NCI-H748 (cell line): ENCODE data around the gene ARSA.
A peak's percentile ranks its signal among the peaks of the same experiment; 100 is the strongest.
"Not testable (repeated sequence)": the region's sequence is repeated elsewhere in the genome, so short reads cannot be mapped to it uniquely, and the experiment has no call there.

ENCODE experiments used
- DNase-seq: peaks from one replicate; lab custom pipeline; 2025; ENCODE audit not compliant: unreplicated experiment; lab: John Stamatoyannopoulos, UW

ARSA gene

DNA sequence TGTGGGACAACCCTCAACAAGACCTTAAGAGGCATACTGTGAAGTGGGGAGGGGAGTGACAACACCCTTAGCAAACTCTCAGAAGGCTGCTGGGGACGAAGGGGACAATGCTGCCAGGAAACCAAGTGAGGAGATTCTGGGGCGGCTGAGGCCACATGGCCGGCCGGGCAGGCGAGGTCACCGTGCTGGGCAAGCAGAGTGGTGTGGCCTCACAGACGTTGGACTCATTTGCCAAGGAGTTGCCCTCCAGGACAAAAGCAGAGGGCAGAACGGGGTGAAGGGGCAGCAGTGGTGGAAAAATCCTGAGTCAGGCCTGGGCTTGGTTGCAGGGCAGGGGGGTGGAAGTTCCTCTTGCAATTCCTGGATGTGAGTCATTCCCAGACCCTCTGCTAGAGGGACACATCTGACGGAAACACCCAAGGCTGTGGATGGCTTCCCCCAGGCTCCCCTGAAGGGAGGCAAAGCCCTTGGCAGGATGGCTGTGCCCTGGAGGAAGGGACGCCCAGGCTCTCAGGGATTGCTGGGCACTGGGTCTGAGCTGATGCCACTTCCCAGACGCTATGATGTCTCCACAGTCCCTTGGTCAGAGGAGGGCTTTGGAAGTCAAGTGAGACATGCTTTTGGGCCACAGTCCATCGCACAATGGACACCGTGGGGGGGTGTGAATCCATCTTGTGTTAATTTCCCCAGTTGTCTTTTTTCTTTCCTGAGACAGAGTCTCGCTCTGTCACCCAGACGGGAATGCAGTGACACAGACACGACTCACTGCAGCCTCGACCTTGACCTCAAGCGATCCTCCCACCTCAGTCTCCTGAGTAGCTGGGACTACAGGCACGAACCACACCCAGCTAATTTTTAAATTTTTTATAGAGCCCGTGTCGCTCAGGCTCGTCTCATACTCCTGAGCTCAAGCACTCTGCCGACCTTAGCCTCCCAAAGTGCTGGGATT is 28.4 kb upstream of the ARSA start:
- no peak for DNase-seq

DNA sequence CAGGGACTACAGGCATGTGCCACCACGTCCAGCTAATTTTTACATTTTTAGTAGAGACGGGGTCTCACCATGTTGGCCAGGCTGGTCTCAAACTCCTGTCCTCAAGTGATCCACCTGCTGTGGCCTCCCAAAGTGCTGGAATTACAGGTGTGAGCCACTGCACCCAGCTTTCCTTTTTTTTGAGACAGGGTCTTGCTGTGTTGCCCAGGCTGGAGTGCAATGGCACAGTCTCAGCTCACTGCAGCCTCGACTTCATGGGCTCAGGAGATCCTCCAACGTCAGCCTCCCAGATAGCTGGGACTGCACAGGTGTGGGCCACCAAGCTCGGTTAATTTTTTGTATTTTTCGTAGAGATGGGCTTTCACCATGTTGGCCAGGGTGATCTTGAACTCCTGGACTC is 26.7 kb upstream of the ARSA start:
- DNase-seq = not testable (repeated sequence)

DNA sequence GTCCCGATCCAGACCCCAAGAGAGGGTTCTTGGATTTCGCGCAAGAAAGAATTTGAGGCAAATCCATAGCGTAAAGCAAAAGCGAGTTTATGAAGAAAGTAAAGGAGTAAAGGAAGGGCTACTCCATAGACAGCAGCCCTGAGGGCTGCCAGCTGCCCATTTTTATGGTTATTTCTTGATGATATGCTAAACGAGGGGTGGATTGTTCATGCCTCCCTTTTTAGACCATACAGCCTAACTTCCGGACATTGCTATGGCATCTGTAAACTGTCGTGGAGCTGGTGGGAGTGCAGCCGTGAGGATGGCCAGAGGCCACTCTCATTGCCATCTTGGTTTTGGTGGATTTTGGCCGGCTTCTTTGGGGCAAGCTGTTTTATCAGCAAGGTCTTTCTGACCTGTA is 25.3 kb upstream of the ARSA start:
- DNase-seq = no peak

DNA sequence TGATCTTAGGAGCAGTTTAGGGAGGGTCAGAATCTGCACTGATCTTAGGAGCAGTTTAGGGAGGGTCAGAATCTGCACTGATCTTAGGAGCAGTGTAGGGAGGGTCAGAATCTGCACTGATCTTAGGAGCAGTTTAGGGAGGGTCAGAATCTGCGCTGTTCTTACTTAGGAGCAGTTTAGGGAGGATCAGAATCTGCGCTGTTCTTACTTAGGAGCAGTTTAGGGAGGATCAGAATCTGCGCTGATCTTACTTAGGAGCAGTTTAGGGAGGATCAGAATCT is 15.8 kb upstream of the ARSA start:
- not testable (repeated sequence) for DNase-seq

DNA sequence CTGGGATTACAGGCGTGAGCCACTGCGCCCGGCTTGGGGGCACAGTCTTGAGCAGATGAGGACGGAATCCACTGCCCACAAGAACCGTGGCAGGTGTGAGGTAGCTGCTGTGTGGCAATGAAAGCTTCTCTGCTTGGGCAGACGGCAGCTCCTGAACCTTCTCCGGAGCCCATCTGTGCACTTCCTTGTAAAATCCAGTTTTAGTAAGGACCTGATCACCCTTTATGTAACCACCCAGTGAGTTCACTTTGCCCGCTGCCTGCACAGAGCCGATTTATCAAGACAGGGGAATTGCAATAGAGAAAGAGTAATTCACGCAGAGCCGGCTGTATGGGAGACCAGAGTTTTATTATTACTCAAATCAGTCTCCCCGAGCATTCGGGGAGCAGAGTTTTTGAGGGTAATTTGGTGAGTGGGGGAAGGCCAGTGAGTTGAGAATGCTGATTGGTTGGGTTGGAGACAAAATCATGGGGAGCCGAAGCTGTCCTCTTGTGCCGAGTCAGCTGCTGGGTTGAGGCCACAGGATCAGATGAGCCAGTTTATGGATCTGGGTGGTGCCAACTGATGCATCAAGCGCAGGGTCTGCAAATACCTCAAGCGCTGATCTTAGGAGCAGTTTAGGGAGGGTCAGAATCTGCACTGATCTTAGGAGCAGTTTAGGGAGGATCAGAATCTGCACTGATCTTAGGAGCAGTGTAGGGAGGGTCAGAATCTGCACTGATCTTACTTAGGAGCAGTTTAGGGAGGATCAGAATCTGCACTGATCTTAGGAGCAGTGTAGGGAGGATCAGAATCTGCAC is 15.3 kb upstream of the ARSA start:
- not testable (repeated sequence) for DNase-seq

DNA sequence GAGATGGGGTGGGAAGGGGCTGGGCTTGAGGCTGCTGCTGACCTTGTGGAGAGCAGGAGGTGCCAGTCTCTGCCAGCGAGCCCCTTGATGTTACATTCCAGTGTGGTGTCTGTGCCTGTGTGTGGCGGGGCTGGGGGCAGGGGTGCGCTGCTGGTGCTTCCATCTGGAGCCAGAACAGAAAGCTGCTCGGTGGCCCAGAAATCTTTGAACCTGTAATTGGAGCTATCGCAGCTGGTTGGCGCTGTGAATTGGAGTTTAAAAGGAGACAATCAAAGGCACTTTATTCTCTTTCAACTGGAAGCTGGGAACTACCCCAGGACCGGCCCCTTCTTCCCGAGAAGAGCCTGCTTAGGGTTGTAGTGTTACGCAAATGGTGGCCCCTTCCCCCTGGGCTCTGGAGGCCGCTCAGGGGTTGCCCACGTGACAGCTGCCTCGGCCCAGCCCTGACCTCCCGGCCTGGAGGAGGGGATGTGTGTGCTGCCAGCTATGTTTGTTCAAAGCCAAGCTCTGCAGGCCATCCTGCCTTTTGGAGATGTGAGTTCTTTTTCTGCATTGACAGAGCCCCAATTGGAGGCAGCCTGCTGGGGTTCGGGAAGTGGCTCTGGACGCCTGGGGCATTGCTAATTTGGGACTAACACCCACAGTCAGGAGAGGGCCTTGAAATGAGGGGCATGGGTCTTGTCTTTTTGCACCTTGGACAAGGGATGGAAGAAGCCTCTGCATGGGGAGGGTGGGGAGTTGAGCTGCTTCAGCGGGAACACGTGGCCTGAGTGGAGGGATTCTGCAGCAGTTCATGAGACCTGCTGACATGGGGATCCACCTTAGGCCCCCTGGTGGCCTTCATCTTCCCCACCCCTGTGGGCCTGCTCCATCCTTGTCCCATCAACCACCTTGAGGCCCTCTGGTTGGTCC is 14.0 kb upstream of the ARSA start:
- DNase-seq = peak; percentile 15

DNA sequence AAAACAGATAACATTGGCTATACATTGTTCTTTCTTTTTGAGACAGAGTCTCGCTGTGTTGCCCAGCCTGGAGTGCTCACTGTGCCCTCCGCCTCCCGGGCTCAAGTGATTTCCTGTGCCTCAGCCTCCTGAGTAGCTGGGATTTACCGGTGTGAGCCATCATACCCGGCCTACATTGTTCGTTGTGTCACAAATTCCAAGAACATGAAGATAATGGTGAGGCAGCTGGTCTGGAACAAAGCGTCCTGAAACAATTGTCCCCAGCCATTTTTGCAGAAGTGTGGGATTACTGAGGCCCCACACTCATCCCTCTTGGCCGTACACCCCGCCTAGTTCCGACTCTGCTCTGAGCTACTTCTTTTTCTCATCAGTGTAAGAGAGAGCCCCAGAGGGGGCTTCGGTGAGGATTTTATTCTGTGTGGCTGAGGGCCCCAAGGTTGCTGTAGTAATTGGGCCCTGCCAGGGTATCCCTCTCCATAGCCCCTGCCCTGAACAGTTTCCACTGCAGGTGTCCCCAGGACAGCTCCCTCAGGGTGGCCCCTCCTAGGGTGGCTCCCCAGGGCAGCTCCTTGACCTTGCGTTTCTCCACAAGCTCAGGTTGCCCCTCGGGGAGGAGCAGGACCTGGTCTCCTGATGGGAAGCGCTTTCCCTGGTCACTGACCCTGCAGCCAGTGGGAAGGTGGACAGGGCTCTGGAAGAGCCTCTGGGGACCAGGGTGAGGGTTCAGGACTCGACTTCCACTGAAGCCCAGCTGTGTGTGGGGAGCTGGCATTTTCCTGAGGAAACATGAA is 13.1 kb upstream of the ARSA start:
- no peak for DNase-seq

DNA sequence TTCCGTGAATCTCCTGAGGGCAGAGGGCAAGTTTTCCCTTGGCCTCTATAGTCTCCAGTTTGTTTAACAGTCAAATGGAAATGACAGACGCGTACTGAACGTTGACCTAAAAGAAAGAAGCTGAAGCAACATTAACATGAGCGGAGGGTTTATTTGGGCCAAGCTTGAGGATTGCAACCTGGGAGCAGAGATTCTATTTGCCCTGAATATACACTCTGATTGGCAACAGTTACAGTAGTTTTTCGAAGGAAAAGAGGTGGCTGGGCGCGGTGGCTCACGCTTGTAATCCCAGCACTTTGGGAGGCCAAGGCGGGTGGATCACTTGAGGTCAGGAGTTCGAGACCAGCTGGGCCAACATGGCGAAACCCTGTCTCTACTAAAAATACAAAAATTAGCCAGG is 12.3 kb upstream of the ARSA start:
- DNase-seq = not testable (repeated sequence)

DNA sequence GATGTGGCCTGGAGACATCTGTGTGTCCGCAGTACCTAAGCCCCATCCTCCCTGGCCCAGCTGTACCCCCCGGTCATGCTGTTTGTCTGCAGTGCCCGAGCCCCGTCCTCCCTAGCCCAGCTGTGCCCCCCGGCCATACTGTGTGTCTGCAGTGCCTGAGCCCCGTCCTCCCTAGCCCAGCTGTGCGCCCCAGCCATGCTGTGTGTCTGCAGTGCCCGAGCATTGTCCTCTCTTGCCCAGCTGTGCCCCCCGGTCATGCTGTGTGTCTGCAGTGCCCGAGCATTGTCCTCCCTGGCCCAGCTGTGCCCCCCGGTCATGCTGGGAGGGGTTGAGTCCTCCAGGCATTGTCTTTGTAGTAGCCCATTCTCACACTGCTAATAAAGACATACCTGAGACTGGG is 7.6 kb upstream of the ARSA start:
- DNase-seq = no peak

DNA sequence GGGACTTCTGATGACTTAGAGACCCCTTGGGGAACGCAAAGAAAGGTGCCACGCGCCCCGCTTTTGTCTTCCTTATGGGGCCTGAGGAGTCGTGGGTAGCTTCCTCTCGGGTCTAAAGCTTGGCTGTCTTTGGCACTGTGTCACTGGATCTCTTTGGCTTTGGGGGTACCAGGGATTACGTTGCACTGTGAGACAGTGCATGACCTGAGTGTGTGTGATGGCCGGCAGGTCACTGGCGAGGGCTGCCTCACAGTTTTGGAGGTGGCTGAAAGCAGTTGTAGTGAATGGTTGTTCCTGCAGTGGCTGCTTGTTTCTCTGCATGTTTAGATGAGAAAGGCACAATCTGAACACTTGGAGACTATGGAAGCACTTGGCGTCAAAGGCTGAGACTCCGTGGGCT is 5.8 kb upstream of the ARSA start:
- DNase-seq = no peak

DNA sequence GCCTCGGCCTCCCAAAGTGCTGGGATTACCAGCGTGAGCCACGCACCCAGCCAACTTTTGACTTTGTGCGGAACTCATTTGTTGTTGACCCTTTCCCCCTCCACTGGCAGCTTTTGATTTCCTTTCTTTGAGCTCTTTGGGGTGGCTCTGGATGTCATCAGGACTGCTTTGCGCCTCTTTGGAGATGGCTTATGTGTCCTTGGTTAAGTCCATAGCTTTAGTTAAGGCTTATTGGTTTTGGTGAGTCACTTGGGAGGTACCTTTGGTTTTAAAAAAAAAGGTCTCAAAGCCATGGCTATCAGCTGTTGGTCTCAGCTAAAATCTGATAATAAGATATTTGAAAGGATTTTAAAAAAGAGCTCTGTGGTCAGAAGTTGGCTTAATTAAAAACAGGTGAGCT is 5.1 kb upstream of the ARSA start:
- DNase-seq = no peak

DNA sequence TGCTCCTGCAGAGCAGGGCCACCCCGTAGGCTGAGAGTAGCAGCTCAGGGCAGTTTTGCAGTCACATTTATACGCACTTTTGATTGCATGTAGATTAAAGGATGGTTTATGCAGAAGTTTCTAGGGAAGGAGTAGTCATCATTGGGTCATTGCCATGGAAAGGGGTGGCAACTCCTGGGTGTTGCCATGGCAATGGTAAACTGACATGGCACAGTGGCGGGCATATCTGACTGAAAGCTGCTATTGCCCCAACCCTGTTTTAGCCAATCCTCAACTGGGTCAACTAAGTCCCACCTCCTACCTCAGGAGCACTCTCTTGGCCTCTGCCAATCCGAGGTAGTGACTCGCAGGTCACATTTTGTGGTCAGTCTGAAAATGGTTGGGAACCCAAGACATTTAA is 2.4 kb upstream of the ARSA start:
- no peak for DNase-seq

DNA sequence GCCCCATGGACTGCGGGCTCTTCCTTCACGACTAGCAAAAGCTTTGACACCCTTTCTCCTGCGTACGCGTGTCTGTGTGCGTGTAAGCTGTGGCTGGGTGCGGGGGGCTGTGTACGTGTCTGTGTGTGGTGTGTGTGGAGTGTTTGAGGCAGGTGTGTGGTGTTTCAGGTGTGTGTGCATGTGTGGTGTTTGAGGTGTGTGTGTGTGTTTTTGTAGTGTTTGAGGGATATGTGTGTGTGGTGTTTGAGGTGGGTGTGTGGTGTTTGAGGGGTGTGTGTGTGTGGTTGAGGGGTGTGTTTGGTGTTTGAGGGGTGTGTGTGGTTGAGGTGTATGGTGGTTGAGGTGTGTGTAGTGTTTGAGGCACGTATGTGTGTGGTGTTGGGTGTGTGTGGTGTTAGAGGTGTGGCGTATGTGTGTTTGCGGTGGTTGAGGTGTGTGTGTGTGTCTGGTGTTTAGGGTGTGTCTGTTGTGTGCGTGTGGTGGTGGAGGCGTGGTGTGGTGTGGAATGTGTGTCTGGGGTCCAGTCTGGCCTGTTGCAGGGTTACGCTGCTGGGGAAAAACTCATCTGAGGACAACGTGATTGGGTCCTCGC is 687 bp upstream of the ARSA start:
- DNase-seq = no peak

DNA sequence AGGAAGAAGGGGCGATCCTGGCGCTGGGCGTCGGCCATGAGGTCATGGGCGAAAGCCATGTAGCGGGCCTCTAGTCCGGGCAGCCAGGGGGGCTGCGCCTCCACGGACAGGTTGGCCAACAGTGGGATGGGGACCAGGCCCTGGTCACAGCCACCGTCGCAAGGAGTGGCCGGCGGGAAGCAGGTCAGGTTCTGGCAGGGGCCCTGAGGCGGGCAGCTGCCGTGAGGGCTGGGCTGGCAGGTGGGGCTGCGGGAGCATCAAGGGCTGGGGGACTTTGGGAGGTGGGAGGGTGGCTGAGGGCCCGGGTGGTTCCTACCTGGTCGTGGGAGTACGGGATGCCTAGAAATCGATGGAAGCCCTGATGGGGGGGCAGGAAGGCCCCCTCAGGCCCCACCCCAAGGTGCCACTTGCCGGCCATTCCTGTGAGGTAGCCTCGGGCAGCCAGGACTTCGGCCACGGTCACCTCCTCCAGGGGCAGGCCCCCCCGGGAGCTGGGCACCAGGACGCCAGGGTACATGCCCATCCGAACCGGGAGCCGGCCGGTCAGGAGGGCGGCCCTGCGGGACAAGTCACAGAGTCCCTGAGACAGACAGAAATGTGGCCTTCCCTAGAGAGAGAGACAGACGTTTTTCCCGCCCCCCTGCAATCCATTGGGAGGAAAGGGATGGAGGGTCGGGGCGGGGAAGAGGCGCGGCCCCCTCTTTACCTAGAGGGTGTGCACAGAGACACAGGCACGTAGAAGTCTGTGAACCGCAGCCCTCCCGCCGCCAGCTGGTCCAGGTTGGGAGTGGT is 906 bp downstream of the ARSA start:
- peak; percentile 37 for DNase-seq

DNA sequence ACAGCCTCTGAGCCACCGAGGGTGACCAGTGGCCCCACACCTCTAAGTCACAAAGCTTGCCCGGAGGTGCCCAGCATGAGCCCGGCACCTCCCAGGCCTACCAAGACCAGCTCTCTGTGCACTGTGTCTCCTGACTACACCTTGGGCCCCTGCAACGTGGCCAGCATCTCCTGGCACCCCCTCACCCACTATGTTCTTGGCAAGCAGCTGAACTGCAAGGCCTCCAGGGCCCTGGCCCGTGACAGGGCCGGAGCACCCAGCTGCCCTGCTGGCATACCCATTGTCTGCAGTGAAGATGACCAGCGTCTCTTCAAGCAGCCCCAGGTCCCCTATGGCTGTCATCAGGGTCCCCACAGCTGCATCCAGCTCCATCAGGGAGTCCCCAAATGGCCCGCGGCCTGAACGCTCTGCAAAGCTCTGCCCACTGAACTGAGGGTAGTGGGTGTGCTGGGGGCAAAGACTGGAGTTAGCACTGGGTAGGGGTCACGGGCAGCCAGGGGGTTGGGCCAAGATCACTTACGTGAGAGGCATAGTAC is 1.6 kb downstream of the ARSA start:
- DNase-seq = no peak

DNA sequence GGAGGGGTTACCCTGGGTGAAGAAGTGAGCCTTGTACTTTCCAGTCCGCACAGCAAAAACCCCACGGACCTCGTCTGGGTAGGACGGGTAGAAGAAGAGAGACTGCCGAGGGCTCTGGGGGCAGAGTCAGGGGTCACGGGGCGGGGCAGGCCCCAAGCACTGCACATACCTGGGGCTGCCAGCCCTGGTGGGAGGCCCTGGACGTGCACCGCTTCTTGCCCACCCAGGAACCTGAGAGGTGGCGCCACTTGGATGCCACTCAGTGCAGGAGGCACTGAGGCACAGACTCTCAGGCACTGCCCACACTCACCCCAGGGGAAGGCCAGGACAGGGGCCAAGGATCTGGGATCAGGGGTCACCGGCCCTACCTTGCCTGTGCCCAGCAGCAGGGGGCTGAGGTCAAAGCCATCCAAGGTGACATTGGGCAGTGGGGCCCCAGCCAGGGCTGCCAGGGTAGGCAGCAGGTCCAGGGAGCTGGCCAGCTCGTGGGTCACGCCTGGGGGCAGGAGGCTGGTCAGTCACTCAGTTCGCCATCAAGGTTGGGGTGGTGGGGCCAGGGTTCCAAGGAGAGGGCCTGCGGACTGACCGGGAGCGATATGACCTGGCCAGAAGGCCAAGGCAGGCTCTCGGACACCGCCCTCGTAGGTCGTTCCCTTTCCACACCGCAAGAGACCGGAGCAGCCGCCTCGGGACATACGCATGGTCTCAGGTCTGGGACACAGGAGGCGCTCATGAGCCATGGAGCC is 2.2 kb downstream of the ARSA start:
- no peak for DNase-seq

DNA sequence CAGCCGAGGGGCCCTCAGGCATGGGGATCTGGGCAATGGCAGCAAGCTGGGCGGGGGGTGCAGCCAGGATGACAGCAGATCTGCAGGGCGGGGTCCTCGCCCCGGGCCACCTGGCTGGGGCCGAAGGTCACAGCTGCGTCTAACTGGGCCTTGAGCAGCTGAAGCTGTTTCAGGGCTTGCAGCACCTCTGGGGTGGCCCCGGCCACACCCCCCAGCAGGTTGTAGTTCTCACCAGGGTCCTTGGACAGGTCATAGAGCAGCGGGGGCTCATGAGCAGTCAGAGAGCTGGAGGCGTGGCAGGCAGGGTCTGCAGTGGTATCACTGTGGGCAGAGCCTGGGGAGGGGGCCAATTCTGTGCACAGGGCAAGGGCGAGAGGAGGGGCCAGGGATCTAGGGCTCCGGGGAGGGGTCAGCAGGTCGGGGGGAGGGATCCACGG is 2.8 kb downstream of the ARSA start:
- no peak for DNase-seq

DNA sequence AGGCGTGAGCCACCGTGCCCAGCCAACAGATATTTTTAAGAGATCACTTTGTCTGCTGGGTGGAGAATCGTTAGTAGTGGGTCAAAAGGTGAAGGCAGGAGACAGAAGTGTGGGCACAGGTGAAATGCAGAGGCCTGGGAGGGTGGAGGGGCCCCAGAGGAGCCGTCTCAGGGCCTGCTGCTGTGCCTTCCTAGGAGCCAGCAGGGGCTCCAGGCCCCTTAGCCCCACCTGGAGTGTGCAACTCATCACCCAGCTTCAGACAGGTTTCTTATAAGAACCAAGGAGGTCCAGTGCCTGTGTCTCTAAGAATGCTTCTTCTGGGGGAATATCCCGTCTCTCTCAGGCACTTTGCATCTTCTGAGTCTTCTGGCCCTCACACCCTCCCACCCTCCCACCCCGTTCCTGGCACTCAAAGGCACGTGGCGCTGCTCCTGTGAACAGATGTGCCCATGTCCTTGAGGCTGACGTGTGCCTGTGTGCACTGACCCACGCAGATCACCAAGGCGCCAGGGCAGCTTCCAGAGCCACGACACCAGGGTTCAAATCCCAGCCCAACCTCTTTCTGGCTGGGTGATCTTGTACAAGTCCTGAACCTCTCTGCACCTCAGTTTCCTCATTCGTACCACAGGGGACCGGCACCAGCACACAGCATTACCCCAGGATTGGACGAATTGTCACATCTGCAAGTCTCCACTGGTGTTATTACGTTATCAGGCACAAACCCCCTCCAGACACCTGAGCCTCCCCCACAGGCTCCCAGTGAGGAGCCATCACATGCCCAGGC is 3.4 kb downstream of the ARSA start:
- no peak for DNase-seq
